ENCODE measurements around the gene TMED5. TPM values are rescaled to one million over a fixed set of nuclear protein-coding genes. Genes with fewer than 3 reads are reported as not detected.

Gene TMED5
- total RNA-seq, 1 experiment from 2014 or later, result 51.0 TPM

DNA sequence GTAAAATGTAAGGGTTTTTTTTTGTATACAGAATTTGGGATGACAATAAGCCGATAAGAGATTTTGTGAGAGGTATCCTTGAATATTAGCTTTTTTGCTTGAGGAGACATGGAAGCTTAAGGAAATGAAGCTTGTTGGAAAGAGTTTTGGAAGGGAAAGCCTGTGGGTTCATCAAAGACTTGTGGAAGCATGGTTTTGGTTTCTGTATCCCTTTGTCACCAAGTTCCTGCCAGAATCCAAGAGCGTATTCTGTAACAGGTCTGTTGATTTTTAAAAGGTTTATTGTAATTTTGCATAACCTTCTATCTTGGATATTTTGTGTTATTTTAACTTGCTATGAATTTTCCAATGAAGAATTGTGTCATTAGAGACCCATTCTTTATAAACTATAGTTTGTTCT lies 38.1 kb downstream of the TMED5 start:
- CTCF ChIA-PET, result no interaction called here
- Histone ChIP-seq H3K9me3 (ENCODE audit: insufficient read depth, low read depth) (no peaks in the 10 kb centered on the region), H3K4me2 (no peak overlapping the region), H3K4me3 (no peak overlapping the region), H3K4me1 (replicated peaks; ENCODE audit: insufficient read depth) (no peaks in the 10 kb centered on the region), H3K27ac (no peak overlapping the region), H3K79me2 (ENCODE audit: low read depth) (no peaks in the 10 kb centered on the region; the same call in 1 of the 2 replicates), H3F3A (ENCODE audit: insufficient read depth, low read depth) (peaks cover 31% of the 10 kb centered on the region), H3K36me3 (ENCODE audit: low read depth) (peaks cover 18% of the 10 kb centered on the region), H2AFZ (no peak overlapping the region), H4K20me1 (ENCODE audit: insufficient read depth) (no peaks in the 10 kb centered on the region), H3K27me3 (ENCODE audit: insufficient read depth, low read depth) (no peaks in the 10 kb centered on the region), H3K9me2 (ENCODE audit: insufficient read depth) (no peaks in the 10 kb centered on the region)
- no peak for DNase-seq
- TF ChIP-seq EZH2 (IDR thresholded peaks at IDR 0.05; ENCODE audit: low read depth), result no peak
- TF ChIP-seq, protein P1, sequence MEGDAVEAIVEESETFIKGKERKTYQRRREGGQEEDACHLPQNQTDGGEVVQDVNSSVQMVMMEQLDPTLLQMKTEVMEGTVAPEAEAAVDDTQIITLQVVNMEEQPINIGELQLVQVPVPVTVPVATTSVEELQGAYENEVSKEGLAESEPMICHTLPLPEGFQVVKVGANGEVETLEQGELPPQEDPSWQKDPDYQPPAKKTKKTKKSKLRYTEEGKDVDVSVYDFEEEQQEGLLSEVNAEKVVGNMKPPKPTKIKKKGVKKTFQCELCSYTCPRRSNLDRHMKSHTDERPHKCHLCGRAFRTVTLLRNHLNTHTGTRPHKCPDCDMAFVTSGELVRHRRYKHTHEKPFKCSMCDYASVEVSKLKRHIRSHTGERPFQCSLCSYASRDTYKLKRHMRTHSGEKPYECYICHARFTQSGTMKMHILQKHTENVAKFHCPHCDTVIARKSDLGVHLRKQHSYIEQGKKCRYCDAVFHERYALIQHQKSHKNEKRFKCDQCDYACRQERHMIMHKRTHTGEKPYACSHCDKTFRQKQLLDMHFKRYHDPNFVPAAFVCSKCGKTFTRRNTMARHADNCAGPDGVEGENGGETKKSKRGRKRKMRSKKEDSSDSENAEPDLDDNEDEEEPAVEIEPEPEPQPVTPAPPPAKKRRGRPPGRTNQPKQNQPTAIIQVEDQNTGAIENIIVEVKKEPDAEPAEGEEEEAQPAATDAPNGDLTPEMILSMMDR (conservative IDR thresholded peaks at IDR 0.05), result no peak
- BruUV-seq (replicated peaks), result no TSS peak
- intact Hi-C loops (cut with micrococcal nuclease; ENCODE audit: unreplicated experiment), result no loop called here
- POLR2A ChIA-PET (ENCODE audit: unreplicated experiment), result no interaction called here

DNA sequence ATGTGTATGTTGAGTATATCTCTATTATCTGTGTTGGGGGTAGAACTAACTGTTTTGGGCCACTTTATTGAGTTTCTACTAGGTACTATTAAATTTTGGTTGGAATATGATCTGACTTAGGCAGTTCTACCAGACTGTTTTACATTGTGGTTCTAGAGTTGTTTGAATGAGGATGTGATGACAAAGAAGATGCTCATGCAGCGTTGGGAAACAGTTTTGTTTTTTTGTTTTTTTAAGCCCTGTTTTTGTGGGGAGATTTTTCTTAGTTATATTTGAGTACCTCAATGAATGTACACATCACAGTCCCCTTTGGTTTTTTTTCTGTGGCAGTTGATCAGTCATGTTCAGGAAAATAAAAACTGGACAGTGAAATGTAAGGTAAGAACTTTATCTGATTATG lies 40.1 kb downstream of the TMED5 start:
- Histone ChIP-seq H2AFZ (no peak overlapping the region), H3K36me3 (ENCODE audit: low read depth) (peaks cover 37% of the 10 kb centered on the region), H3K27ac (peak overlapping the region; percentile 3; the same call in 1 of the 2 replicates), H4K20me1 (ENCODE audit: insufficient read depth) (no peaks in the 10 kb centered on the region; the same call in 1 of the 2 replicates), H3K9me2 (ENCODE audit: insufficient read depth) (no peaks in the 10 kb centered on the region), H3F3A (ENCODE audit: insufficient read depth, low read depth) (peaks cover 28% of the 10 kb centered on the region), H3K27me3 (ENCODE audit: insufficient read depth, low read depth) (no peaks in the 10 kb centered on the region), H3K4me2 (no peak overlapping the region), H3K79me2 (ENCODE audit: low read depth) (no peaks in the 10 kb centered on the region; the same call in 1 of the 2 replicates), H3K4me1 (replicated peaks; ENCODE audit: insufficient read depth) (no peaks in the 10 kb centered on the region), H3K9me3 (ENCODE audit: insufficient read depth, low read depth) (no peaks in the 10 kb centered on the region), H3K4me3 (no peak overlapping the region)
- ChIA-PET POLR2A (ENCODE audit: unreplicated experiment) (no interaction called here), CTCF (no interaction called here)
- no TSS peak for BruUV-seq (replicated peaks)
- no peak for DNase-seq
- intact Hi-C loops (cut with micrococcal nuclease; ENCODE audit: unreplicated experiment), result no loop called here
- TF ChIP-seq, protein P1 (conservative IDR thresholded peaks at IDR 0.05), result no peak
- no peak for TF ChIP-seq EZH2 (IDR thresholded peaks at IDR 0.05; ENCODE audit: low read depth)

DNA sequence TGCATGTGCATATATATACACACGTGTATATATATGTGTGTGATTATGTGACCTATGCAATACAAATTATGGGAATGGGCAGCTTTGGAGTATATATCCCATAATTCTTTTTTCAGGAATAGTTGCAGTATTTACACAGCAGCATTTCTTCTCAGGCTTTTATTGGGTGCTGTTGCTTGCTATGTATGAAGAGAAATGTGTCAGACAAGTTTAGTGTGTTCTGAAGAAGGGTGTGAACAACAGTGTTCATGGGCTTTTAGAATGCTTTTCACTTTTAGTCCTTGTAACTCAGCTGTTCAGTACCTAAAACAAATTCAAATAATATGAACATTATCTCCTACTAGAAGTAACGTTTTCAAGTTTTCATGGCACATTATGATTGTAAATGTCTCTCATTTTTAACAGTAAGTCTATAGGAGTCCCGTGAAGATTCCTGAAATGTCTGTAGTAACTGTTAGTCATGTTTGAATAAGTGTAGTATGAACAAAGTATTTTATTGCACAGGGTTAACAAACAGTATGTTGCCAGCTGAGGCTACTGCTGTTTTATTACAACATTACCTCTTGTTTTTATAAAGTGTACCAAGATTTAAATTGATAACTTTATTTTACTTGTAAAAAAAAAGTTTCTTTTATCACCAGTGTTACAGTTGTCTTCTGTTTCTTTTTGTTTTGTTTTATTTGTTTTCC lies 42.5 kb downstream of the TMED5 start:
- Histone ChIP-seq H3F3A (ENCODE audit: insufficient read depth, low read depth) (peaks cover 28% of the 10 kb centered on the region), H3K4me1 (replicated peaks; ENCODE audit: insufficient read depth) (no peaks in the 10 kb centered on the region), H3K36me3 (ENCODE audit: low read depth) (peaks cover 47% of the 10 kb centered on the region), H3K27ac (no peak overlapping the region; the same call in 1 of the 2 replicates), H2AFZ (no peak overlapping the region), H3K27me3 (ENCODE audit: insufficient read depth, low read depth) (no peaks in the 10 kb centered on the region), H3K79me2 (ENCODE audit: low read depth) (no peaks in the 10 kb centered on the region; the same call in 1 of the 2 replicates), H4K20me1 (ENCODE audit: insufficient read depth) (no peaks in the 10 kb centered on the region; the same call in 1 of the 2 replicates), H3K4me2 (no peak overlapping the region), H3K9me3 (ENCODE audit: insufficient read depth, low read depth) (no peaks in the 10 kb centered on the region), H3K4me3 (no peak overlapping the region), H3K9me2 (ENCODE audit: insufficient read depth) (no peaks in the 10 kb centered on the region)
- BruUV-seq (replicated peaks), result no TSS peak
- intact Hi-C loops (cut with micrococcal nuclease; ENCODE audit: unreplicated experiment), result no loop called here
- no peak for DNase-seq
- POLR2A ChIA-PET (ENCODE audit: unreplicated experiment), result no interaction called here
- TF ChIP-seq, protein P1 (conservative IDR thresholded peaks at IDR 0.05), result no peak
- no peak for TF ChIP-seq EZH2 (IDR thresholded peaks at IDR 0.05; ENCODE audit: low read depth)
- CTCF ChIA-PET, result no interaction called here

All from PC-9 (cell line).